ENCODE data around the gene STOM.

Gene STOM

DNA sequence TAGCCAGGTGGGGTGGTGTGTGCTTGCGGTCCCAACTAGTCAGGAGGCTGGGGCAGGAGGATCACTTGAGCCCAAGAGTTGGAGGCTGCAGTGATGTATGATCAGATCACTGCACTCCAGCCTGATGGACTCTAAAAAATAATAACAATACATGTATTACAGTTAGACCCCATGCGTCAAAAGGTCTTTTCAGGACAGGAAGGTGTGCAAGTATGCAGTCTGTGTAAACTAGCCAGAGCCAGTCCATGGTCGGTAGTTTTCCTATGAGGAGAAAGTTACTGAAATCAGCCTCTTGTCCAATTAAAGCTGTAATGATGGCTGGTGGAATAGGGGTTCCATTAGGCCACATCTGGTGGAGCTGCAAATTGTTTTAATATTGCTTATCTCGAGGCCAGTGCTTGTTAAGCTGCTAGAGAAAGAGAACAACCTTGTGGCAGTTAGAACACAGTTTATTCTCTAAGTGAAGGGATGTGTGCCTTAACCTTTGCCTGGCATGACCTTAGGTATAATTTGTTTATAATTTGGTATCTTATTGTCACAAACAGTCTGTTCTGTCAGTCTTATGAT lies 1.5 kb upstream of the STOM start:
- no peak overlapping the region for H3K4me3 ChIP-seq (ENCODE audit: low read depth, low read length)
- DNase-seq (ENCODE audit: low read depth), result no peak

GRCh38 chr9:121368745-121369144 lies 1.3 kb downstream of the STOM start:
- no peak for DNase-seq (ENCODE audit: low read depth)
- H3K4me3 ChIP-seq (ENCODE audit: low read depth, low read length), result no peak overlapping the region
- TF ChIP-seq, protein P1, sequence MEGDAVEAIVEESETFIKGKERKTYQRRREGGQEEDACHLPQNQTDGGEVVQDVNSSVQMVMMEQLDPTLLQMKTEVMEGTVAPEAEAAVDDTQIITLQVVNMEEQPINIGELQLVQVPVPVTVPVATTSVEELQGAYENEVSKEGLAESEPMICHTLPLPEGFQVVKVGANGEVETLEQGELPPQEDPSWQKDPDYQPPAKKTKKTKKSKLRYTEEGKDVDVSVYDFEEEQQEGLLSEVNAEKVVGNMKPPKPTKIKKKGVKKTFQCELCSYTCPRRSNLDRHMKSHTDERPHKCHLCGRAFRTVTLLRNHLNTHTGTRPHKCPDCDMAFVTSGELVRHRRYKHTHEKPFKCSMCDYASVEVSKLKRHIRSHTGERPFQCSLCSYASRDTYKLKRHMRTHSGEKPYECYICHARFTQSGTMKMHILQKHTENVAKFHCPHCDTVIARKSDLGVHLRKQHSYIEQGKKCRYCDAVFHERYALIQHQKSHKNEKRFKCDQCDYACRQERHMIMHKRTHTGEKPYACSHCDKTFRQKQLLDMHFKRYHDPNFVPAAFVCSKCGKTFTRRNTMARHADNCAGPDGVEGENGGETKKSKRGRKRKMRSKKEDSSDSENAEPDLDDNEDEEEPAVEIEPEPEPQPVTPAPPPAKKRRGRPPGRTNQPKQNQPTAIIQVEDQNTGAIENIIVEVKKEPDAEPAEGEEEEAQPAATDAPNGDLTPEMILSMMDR (IDR thresholded peaks at IDR 0.05; ENCODE audit: control insufficient read depth, extremely low read depth, insufficient read depth), result no peak

More for the DNA sequence above, 1.5 kb upstream of the STOM start:
- TF ChIP-seq, protein P1 (IDR thresholded peaks at IDR 0.05; ENCODE audit: control insufficient read depth, extremely low read depth, insufficient read depth), result no peak

GRCh38 chr9:121368138-121368522 lies 1.9 kb downstream of the STOM start:
- DNase-seq (ENCODE audit: low read depth), result no peak
- no peak overlapping the region for H3K4me3 ChIP-seq (ENCODE audit: low read depth, low read length)
- TF ChIP-seq, protein P1 (IDR thresholded peaks at IDR 0.05; ENCODE audit: control insufficient read depth, extremely low read depth, insufficient read depth), result no peak

DNA sequence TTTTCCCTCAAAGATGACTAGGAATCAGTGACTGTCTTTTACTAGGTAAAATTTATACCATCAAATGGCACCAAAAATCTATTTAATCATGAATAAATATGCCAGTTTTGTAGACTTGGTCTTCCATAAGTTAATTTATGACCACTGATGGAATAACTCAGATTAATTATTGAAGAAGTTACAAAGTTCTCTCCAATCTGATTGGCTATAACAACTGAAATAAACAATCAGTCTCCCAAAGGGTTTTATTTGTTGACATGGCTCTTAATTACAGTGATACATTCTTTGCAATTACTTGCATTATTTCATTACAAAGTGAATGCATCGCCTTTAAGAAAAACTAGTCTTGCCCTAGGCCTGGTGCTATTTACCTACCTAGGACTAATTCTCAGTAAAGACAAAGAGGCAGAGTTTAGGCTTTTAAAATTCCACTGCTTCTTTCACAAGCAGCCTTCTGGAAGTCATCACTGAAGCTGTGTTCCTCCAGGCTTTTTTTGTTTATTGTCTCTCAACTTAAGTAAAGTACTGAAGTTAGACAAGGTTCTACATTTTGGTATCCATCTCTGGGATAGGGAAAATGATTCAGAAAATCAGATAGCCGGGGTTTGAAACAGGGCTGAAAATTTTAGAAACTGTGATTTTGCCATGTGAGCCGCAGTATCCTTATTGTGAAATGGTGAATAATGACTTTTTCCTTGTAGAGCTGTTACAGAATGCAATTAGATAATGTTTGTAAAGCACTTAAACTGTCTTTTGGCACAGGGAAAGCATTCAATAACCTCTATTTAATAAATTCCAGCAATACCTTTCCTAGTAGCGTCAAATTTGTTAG lies 2.5 kb downstream of the STOM start:
- TF ChIP-seq, protein P1 (IDR thresholded peaks at IDR 0.05; ENCODE audit: control insufficient read depth, extremely low read depth, insufficient read depth), result no peak
- DNase-seq (ENCODE audit: low read depth), result no peak
- H3K4me3 ChIP-seq (ENCODE audit: low read depth, low read length), result no peak overlapping the region

GRCh38 chr9:121366611-121367192 lies 3.3 kb downstream of the STOM start:
- H3K4me3 ChIP-seq (ENCODE audit: low read depth, low read length), result no peak overlapping the region
- peak; percentile 51 for DNase-seq (ENCODE audit: low read depth)
- TF ChIP-seq, protein P1 (IDR thresholded peaks at IDR 0.05; ENCODE audit: control insufficient read depth, extremely low read depth, insufficient read depth), result no peak

DNA sequence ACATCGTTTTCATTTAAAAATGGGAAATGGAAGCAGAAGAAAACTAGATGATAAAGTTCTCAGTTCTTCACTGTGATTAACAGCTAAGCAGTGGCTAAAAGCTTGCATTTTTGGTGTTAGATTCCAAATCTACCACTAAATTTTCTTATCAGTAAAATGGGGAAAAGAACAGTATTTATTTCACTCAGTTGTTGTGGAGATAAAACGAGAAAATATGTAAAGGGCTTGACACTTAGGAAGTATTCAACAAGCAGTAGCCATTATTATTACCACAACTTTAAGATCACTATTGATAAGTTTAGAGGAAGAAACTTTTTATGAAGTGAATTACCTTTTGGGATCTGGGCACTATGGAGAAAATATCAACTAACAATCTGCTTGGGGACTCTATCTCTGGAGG lies 4.5 kb downstream of the STOM start:
- no peak for DNase-seq (ENCODE audit: low read depth)

More for the DNA sequence above, 4.5 kb downstream of the STOM start:
- TF ChIP-seq, protein P1 (IDR thresholded peaks at IDR 0.05; ENCODE audit: control insufficient read depth, extremely low read depth, insufficient read depth), result no peak
- H3K4me3 ChIP-seq (ENCODE audit: low read depth, low read length), result no peak overlapping the region

Measured in LNCaP clone FGC (cell line).